GM19023 (cell line): ENCODE results near the gene SUCLA2.

Experiments
- ATAC-seq: cut with Tn5 transposase; IDR thresholded peaks from one replicate; pipeline ENCODE4 v1.9.1; 2021; ENCODE audit warnings: mild to moderate bottlenecking, moderate library complexity; ENCODE audit not compliant: unreplicated experiment

The SUCLA2 gene

DNA sequence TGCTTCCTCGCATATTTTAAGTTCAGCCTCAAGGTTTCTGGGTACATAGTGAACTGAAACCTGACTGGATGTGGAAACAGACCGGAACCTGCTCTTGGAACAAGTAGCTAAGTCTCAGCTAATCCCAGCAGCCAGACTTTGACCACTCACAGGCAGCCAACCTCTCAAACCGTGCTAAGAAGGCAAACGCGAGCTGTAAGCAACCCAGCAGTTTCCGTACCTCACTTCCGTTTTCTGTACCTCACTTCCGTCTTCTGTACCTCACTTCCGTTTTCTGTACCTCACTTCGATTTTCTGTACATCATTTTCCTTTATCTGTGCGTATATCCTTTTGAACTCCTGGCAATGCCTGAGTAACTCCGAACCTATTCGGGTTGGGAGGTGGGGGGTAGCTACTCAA is 96.8 kb downstream of the SUCLA2 start:
- ATAC-seq: no peak

DNA sequence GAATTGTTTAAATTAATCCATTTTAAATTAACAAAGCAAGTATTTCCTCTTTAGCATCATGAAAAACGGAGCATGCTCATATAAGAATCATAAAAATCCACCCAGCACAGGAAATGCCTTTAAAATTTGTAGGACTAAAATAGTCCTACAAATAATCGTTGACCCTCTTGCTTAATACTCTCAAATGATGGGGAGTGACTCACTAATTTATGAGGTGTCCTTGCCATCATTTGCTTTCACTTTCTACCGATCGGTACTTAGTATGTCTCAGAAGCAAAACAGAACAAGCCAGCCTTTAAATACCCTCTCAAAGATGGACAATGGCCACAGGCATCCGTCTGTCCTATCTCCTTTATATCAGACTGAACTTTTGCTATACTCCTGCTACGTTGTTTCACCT is 97.2 kb downstream of the SUCLA2 start:
- no peak for ATAC-seq

DNA sequence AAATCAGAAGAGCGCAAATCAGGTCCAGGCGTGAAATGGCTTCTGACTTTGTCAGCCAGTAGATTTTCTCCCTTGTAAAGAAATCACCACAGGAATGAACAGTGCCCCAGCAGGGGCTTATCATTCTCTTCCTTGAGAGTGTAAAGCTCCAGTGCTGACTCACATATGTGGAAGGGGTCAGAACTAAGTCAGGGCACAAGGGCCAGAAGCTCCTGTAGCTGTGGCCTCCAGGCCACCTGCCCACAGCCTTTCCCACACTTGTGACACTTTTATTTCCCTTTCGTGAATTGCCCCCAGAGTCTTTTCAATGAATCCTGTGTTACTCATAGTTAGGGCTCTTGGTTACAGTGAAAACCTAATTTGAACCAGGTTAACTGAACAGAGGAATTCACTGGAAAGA is 99.6 kb downstream of the SUCLA2 start:
- ATAC-seq: no peak

DNA sequence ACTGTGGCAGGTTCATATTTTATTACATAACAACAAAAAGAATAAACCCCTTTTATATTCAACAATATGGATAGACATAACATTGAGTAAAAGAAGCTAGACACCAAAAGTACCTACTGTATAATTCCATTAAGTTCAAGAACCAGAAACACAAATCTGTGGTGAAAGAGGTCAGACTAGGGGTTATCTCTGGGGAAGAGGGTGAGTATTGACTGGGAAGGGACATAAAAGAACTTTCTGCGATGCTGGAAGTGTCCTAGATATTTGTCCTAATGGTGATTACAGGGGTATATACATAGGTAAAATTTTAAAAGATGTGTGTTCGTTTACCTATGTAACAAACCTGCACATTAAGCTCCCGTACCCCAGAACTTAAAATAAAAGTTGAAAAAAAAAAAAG is 103.0 kb downstream of the SUCLA2 start:
- ATAC-seq: no peak

DNA sequence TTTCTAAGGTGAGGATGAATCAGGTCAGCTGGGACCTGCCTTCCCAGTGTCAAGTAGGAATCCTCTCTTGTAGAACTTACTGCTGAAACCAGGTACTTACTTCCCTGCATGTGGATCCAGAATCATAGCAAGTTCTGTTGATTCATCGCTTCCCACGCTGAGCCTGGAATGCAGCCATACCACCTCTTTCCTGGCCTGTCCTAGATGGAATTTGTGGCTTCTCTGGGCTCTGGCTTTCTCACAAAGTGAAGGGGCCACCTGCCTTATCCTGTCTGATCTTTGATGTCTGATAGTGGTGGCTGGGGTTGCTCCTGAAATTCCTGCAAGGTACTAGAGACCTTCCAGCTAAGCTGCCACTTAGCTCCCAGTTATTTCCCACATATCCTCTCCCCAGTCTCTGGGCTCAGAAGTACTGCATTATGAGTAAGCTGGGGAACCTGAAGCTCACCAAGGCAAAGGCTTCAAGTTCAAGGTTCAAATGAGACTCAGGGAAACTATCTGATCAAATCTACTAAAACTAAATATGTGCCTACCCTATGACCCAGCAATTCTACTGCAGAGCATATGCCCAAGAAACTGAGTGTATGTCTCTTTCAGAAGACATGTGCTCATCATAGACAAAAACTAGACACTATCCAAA is 103.5 kb downstream of the SUCLA2 start:
- ATAC-seq: no peak

DNA sequence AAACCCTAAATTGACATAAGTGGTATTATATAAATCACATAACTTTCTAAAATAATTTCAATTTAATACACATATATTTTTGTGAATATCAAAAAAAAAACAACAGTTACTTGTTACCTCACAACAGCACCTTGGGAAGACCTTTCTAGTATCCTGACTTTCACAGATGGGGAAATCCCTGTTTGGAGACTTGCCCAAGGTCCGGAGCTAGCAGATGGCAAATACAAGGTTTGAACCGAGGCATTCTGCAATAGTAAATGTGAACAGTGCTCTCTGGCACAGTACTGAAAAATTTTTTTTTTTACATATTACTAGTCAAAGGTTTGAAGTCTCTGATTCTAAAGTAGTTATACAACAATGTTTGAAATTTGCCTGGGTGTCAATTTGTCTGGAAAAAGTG is 104.5 kb downstream of the SUCLA2 start:
- no peak for ATAC-seq

DNA sequence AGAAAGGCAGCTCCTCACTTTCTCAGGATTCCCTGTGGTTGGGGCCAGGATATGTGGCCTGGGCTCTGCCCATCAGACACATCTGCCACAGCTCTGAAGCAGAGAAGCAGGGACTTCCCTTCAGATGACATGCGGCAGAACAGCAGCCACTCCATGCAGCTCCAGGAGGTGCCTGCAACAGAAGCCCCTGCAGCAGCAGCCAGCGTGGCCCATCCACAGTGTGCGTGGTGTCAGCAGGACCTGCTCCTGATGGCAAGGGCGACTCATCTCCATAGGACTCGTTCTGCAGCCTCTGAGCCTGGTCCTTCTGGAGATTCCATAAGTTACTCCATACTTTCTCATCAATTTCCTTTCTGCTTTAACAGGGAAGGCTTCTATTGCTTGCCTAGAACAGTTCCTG is 105.0 kb downstream of the SUCLA2 start:
- ATAC-seq: no peak

DNA sequence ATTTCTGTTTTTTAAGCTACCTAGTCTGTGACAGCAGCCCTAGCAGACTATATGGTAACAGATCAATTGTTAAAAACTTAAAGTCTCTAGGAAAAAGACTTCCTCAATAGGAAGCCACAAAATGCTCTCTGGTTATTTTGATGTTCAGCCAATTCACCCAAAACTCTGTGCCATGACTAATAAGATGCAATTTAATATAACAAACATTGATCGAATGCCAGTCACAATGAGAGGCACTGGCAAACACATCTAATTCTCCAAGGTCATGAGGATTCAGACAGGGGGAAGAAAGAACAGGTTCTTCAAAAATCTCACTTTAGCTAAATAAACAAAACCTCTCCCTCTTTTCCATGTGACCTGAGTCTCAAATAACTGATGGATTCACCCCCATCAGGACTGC is 107.5 kb downstream of the SUCLA2 start:
- no peak for ATAC-seq
